Tibial nerve (tissue), 4 donors: ENCODE measurements around the gene GPATCH11. TPM values are rescaled to one million over a fixed set of nuclear protein-coding genes. Genes with fewer than 3 reads are reported as not detected.

ENCODE experiments used
- DNase-seq, 2 donors: peaks; one replicate each; pipeline ENCODE4 v3.0.0-alpha.2; 2019; ENCODE audit warnings: low spot score in 2 of 2
- H3K27ac ChIP-seq, 4 donors: fragments of 200-600 bp; sonication (generic) in 3 of 4; one replicate each; pipeline ENCODE4 v1.5.1; 2017 to 2019; ENCODE audit warnings: mild to moderate bottlenecking in 1 of 4
- H3K27me3 ChIP-seq, 2 donors: fragments of 200-600 bp; sonication (generic) in 1 of 2; one replicate each; pipeline versions ENCODE4 v1.5.1 to v1.6.0; 2017 to 2019
- H3K36me3 ChIP-seq, 3 donors: fragments of 200-600 bp; sonication (generic); one replicate each; pipeline ENCODE4 v1.5.1; 2018 to 2019
- H3K4me1 ChIP-seq, 4 donors: fragments of 200-600 bp; sonication (generic) in 3 of 4; one replicate each; pipeline ENCODE4 v1.5.1; 2017 to 2019
- H3K4me3 ChIP-seq, 4 donors: fragments of 200-600 bp; sonication (generic) in 3 of 4; one replicate each; pipeline ENCODE4 v1.5.1; 2017 to 2019; ENCODE audit warnings: mild to moderate bottlenecking in 1 of 4, moderate library complexity in 1 of 4
- H3K9me3 ChIP-seq, 4 donors: fragments of 200-600 bp; sonication (generic) in 3 of 4; one replicate each; pipeline ENCODE4 v1.5.1; 2017 to 2019
- CTCF ChIP-seq, 5 experiments: fragments of 200-600 bp in 3 of 5; fragments of 450-650 bp in 2 of 5; sonication (generic) in 3 of 5; IDR thresholded peaks; one replicate each; pipeline ENCODE4 v1.5.1; 2016 to 2019; ENCODE audit warnings: antibody characterized with exemption in 5 of 5, mild to moderate bottlenecking in 3 of 5, moderate library complexity in 2 of 5
- EP300 ChIP-seq, 2 donors: sonication (generic); formaldehyde crosslinking; IDR thresholded peaks; one replicate each; pipeline ENCODE4 v1.6.1; 2017; ENCODE audit warnings: antibody characterized with exemption in 2 of 2, mild to moderate bottlenecking in 1 of 2
- POLR2A ChIP-seq, 2 donors: fragments of 450-650 bp; IDR thresholded peaks; one replicate each; pipeline ENCODE4 v1.6.1; 2017; ENCODE audit warnings: antibody characterized with exemption in 2 of 2, mild to moderate bottlenecking in 2 of 2, moderate library complexity in 2 of 2
- WGBS, 2 donors: methylation state at CpG; one replicate each; pipeline ENCODE4 v1.1.5; 2018; 5-methylcytosine and 5-hydroxymethylcytosine counted together
- total RNA-seq, 4 donors: library from RNA; depleted of rRNA; stranded (reverse); fragments of >200 nt; gene quantifications; one replicate each; pipeline ENCODE4 v1.1.0, GENCODE V29; 2016

Gene GPATCH11
- total RNA-seq, 4 donors from 2014 or later: 9.8 to 17.0 (median 11.9) TPM

- no peak overlapping the region for H3K27ac ChIP-seq
- no peaks in the 10 kb centered on the region for H3K27me3 ChIP-seq
- H3K36me3 ChIP-seq: peaks cover 0 to 97% (median 14%) of the 10 kb centered on the region in 3 donors
- TF ChIP-seq POLR2A (IDR thresholded peaks at IDR 0.05) (no peak), CTCF (IDR thresholded peaks at IDR 0.05) (no peak), EP300 (IDR thresholded peaks at IDR 0.05) (no peak)
- H3K4me1 ChIP-seq: no peaks in the 10 kb centered on the region
- H3K4me3 ChIP-seq: no peak overlapping the region
- no peaks in the 10 kb centered on the region for H3K9me3 ChIP-seq
- WGBS, 2 donors: 94 to 97% methylated on average over 6 of the region's 6 CpGs
- no peak for DNase-seq
These were observed 48.6 kb downstream of the GPATCH11 start for GRCh38 chr2:37132914-37133313.

GRCh38 chr2:37142546-37142945, 58.2 kb downstream of the GPATCH11 start:
- TF ChIP-seq CTCF (IDR thresholded peaks at IDR 0.05) (no peak), POLR2A (IDR thresholded peaks at IDR 0.05) (no peak), EP300 (IDR thresholded peaks at IDR 0.05) (no peak)
- DNase-seq: no peak
- no peaks in the 10 kb centered on the region for H3K27me3 ChIP-seq
- no peak overlapping the region for H3K27ac ChIP-seq
- peaks cover 0 to 95% (median 0%) of the 10 kb centered on the region in 3 donors for H3K36me3 ChIP-seq
- no peaks in the 10 kb centered on the region for H3K9me3 ChIP-seq
- no peak overlapping the region for H3K4me3 ChIP-seq
- H3K4me1 ChIP-seq: no peaks in the 10 kb centered on the region

DNA sequence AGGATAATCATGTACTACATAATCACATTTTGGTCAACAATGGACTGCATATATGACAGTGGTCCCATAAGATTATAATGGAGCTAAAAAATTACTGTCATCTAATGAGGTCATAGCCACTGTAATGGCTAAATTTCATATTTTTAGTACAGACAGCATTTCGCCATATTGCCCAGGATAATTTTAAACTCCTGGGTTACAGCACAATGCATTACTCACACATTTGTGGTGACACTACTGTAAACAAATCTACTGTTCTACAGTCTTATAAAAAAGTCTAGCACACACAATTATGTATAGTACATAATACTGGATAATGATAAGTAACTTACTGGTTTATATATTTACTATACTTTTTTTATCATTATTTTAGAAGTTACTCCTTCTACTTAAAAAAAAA, 59.7 kb downstream of the GPATCH11 start:
- TF ChIP-seq POLR2A (IDR thresholded peaks at IDR 0.05): no peak
- no peak for TF ChIP-seq EP300 (IDR thresholded peaks at IDR 0.05)
- TF ChIP-seq CTCF (IDR thresholded peaks at IDR 0.05): no peak
- Histone ChIP-seq H3K27ac (no peak overlapping the region), H3K9me3 (no peaks in the 10 kb centered on the region), H3K4me3 (no peak overlapping the region), H3K36me3 (peaks cover 0 to 89% (median 0%) of the 10 kb centered on the region in 3 donors), H3K27me3 (no peaks in the 10 kb centered on the region), H3K4me1 (no peaks in the 10 kb centered on the region)
- WGBS, 2 donors: 97 to 100% methylated on average over 1 of the region's 1 CpG
- DNase-seq: no peak

GRCh38 chr2:37146062-37146461, 61.7 kb downstream of the GPATCH11 start:
- H3K4me1 ChIP-seq: peaks cover 0 to 11% (median 0%) of the 10 kb centered on the region in 4 donors
- no peak for DNase-seq
- no peak overlapping the region for H3K4me3 ChIP-seq
- WGBS, 2 donors: 94 to 95% methylated on average over 2 of the region's 2 CpGs
- no peak for TF ChIP-seq EP300 (IDR thresholded peaks at IDR 0.05)
- no peak for TF ChIP-seq POLR2A (IDR thresholded peaks at IDR 0.05)
- no peak for TF ChIP-seq CTCF (IDR thresholded peaks at IDR 0.05)
- H3K27me3 ChIP-seq: no peaks in the 10 kb centered on the region
- no peaks in the 10 kb centered on the region for H3K9me3 ChIP-seq
- H3K36me3 ChIP-seq: peaks cover 0 to 69% (median 0%) of the 10 kb centered on the region in 3 donors
- no peak overlapping the region for H3K27ac ChIP-seq

- DNase-seq: no peak
- Histone ChIP-seq H3K27me3 (no peaks in the 10 kb centered on the region), H3K4me1 (peaks cover 0 to 11% (median 0%) of the 10 kb centered on the region in 4 donors), H3K4me3 (no peak overlapping the region), H3K36me3 (peaks cover 0 to 49% (median 0%) of the 10 kb centered on the region in 3 donors), H3K9me3 (no peaks in the 10 kb centered on the region), H3K27ac (no peak overlapping the region)
- WGBS, 2 donors: 91 to 95% methylated on average over 7 of the region's 7 CpGs
- no peak for TF ChIP-seq POLR2A (IDR thresholded peaks at IDR 0.05)
- TF ChIP-seq CTCF (IDR thresholded peaks at IDR 0.05): no peak
- TF ChIP-seq EP300 (IDR thresholded peaks at IDR 0.05): no peak
These were observed 64.0 kb downstream of the GPATCH11 start for GRCh38 chr2:37148325-37148724.

Other genes starting within 250 kb of the GPATCH11 start
- gene STRN, start 118.0 kb upstream of the GPATCH11 start, total RNA-seq: 10 to 100 TPM; 18.2 to 26.4 (median 21.5) TPM
- gene HEATR5B, start 146 bp upstream of the GPATCH11 start, total RNA-seq: 10 to 100 TPM; 26.7 to 45.8 (median 35.9) TPM
- gene EIF2AK2, start 72.5 kb downstream of the GPATCH11 start, total RNA-seq: 10 to 100 TPM; 21.6 to 36.0 (median 25.7) TPM
- gene SULT6B1, start 104.2 kb downstream of the GPATCH11 start, total RNA-seq: not detected
- gene CEBPZOS, start 112.0 kb downstream of the GPATCH11 start, total RNA-seq: 10 to 100 TPM; 18.0 to 28.2 (median 21.8) TPM
- gene CEBPZ, start 147.1 kb downstream of the GPATCH11 start, total RNA-seq: 10 to 100 TPM; 25.3 to 37.9 (median 29.0) TPM
- 10 to 100 TPM; 14.7 to 23.4 (median 19.1) TPM for gene NDUFAF7, start 147.1 kb downstream of the GPATCH11 start, total RNA-seq
- gene PRKD3, start 240.3 kb downstream of the GPATCH11 start, total RNA-seq: 10 to 100 TPM; 39.0 to 57.3 (median 54.4) TPM